GM23248 (cell line): ENCODE measurements around the gene TEAD1.

Experiments
- EZH2 ChIP-seq: fragments of 200-600 bp; sonication (generic); IDR thresholded peaks from 2 replicates; pipeline ENCODE4 v1.6.1; 2018; ENCODE audit warnings: antibody characterized with exemption, mild to moderate bottlenecking; ENCODE audit not compliant: insufficient read depth, poor library complexity, severe bottlenecking
- EZH2phosphoT487 ChIP-seq: fragments of 200-600 bp; sonication (generic); IDR thresholded peaks from 2 replicates; pipeline ENCODE4 v1.6.1; 2018; ENCODE audit warnings: antibody characterized with exemption, moderate library complexity, mild to moderate bottlenecking, low read depth; ENCODE audit not compliant: insufficient read depth

DNA sequence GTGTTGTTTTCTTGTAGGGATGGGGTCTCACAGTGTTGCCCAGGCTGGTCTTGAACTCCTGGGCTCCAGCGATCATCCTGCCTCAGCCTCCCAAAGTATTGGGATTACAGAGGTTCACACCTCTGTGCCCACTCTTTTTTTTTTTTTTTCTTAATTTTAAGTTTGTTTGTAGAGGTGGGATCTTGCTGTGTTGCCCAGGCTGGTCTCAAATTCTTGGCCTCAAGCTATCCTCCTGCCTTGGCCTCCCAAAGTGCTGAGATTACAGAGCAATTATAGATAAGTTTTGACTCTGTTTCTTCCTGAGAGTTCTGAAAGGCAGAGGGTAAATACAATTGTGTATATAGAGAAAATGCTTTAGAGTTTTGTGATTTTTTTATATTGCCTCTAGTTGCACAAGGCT, 160.4 kb downstream of the TEAD1 start:
- TF ChIP-seq EZH2 (no peak), EZH2phosphoT487 (no peak)
